Left lung (tissue), 10 donors: Measurements from ENCODE around the gene GZMB. TPM values are rescaled to one million over a fixed set of nuclear protein-coding genes. Genes with fewer than 3 reads are reported as not detected.
"Not testable (repeated sequence)": the region's sequence is repeated elsewhere in the genome, so short reads cannot be mapped to it uniquely, and the experiment has no call there.

Experiments used
- ATAC-seq: fragments of 200-7000 bp; cut with Tn5 transposase; one replicate; pipeline ENCODE4 v1.9.1; 2020; ENCODE audit warnings: moderate library complexity
- DNase-seq, 4 donors: peaks; one replicate each; pipeline ENCODE4 v3.0.0-alpha.2; 2013 to 2020
- H3K27ac ChIP-seq, 2 donors: fragments of 200-600 bp; sonication (generic) in 1 of 2; one replicate each; pipeline versions ENCODE4 v1.5.0 to v1.8.0; 2020 to 2021
- H3K27me3 ChIP-seq, 2 donors: fragments of 200-600 bp; sonication (generic) in 1 of 2; one replicate each; pipeline versions ENCODE4 v1.5.0 to v1.8.0; 2020 to 2021
- H3K36me3 ChIP-seq, 2 donors: fragments of 200-600 bp; sonication (generic) in 1 of 2; one replicate each; pipeline versions ENCODE4 v1.5.0 to v1.8.0; 2020 to 2021
- H3K4me1 ChIP-seq, 2 donors: fragments of 200-600 bp; one replicate each; pipeline ENCODE4 v1.8.0; 2021
- H3K4me3 ChIP-seq, 2 donors: fragments of 200-600 bp; sonication (generic) in 1 of 2; one replicate each; pipeline versions ENCODE4 v1.5.0 to v1.8.0; 2020 to 2021; ENCODE audit warnings: mild to moderate bottlenecking in 1 of 2
- H3K9me3 ChIP-seq, 2 donors: fragments of 200-600 bp; sonication (generic) in 1 of 2; one replicate each; pipeline versions ENCODE4 v1.5.0 to v1.8.0; 2020 to 2021
- intact Hi-C, 2 donors: fragments of 100-400 bp; cut with DNase I; formaldehyde crosslinking; loops; one replicate each; pipeline versions ENCODE4 v1.11.2 to v1.14.2; 2022
- polyA plus RNA-seq, 6 donors: library from polyadenylated mRNA; unstranded; fragments of 120-200 nt; gene quantifications; one replicate each; pipeline ENCODE4 v1.2.1, GENCODE V29; 2013; ENCODE audit not compliant: insufficient read length in 6 of 6
- total RNA-seq, 2 donors: library from RNA; stranded (reverse); fragmentation: NEBNext Ultra II Directional; extraction: Animal tissue kit (Norgen Biotek cat#: 25700); gene quantifications; one replicate each; pipeline ENCODE4 v1.2.1, GENCODE V29; 2021
- TF ChIP-seq, protein P1 (sequence below), 2 donors: fragments of 200-600 bp; sonication (generic) in 1 of 2; IDR thresholded peaks; one replicate each; pipeline versions ENCODE4 v1.5.0 to v1.8.0; 2021; ENCODE audit warnings: antibody characterized with exemption in 2 of 2
- donor health status: DM: no; HTN: yes; CAD: no.
- donor health status: DM: no; HTN: no; CAD: no.

GZMB gene
- total and polyA plus RNA-seq, 8 donors, result 0.53 to 8.2 (median 1.6) TPM

DNA sequence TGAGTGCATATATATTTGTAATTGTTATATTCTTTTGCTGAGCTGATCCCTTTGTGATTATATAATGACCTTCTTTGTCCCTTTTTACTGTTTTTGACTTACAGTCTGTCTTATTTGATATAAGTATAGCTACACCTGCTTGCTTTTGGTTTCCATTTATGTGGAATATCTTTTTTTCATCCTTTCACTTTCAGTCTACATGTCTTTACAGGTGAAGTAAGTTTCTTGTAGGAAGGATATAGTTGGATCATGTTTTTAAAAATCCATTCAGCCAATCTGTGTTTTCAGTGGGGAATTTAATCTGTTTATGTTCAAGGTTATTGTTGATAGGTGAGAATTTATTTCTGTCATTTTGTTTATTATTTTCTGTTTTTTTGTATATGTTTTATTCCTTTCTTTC lies 36.6 kb downstream of the GZMB start:
- Histone ChIP-seq H3K27me3 (no peaks in the 10 kb centered on the region), H3K4me1 (no peaks in the 10 kb centered on the region), H3K36me3 (no peaks in the 10 kb centered on the region), H3K27ac (no peak overlapping the region), H3K4me3 (no peak overlapping the region), H3K9me3 (peaks cover 0 to 23% of the 10 kb centered on the region in 2 donors)
- no peak for ATAC-seq
- TF ChIP-seq, protein P1, sequence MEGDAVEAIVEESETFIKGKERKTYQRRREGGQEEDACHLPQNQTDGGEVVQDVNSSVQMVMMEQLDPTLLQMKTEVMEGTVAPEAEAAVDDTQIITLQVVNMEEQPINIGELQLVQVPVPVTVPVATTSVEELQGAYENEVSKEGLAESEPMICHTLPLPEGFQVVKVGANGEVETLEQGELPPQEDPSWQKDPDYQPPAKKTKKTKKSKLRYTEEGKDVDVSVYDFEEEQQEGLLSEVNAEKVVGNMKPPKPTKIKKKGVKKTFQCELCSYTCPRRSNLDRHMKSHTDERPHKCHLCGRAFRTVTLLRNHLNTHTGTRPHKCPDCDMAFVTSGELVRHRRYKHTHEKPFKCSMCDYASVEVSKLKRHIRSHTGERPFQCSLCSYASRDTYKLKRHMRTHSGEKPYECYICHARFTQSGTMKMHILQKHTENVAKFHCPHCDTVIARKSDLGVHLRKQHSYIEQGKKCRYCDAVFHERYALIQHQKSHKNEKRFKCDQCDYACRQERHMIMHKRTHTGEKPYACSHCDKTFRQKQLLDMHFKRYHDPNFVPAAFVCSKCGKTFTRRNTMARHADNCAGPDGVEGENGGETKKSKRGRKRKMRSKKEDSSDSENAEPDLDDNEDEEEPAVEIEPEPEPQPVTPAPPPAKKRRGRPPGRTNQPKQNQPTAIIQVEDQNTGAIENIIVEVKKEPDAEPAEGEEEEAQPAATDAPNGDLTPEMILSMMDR (IDR thresholded peaks at IDR 0.05), result no peak
- no peak for DNase-seq
- intact Hi-C loops, result no loop called here

GRCh38 chr14:24595073-24595808 lies 38.7 kb downstream of the GZMB start:
- no peaks in the 10 kb centered on the region for H3K36me3 ChIP-seq
- peaks cover 0 to 23% of the 10 kb centered on the region in 2 donors for H3K9me3 ChIP-seq
- DNase-seq, result no peak
- TF ChIP-seq, protein P1 (IDR thresholded peaks at IDR 0.05), result no peak
- H3K4me1 ChIP-seq, result no peaks in the 10 kb centered on the region
- H3K4me3 ChIP-seq, result no peak overlapping the region
- no peak overlapping the region for H3K27ac ChIP-seq
- no peaks in the 10 kb centered on the region for H3K27me3 ChIP-seq
- no peak for ATAC-seq
- intact Hi-C loops, result no loop called here

- peaks cover 0 to 30% of the 10 kb centered on the region in 2 donors for H3K9me3 ChIP-seq
- ATAC-seq, H3K36me3 ChIP-seq, H3K27ac ChIP-seq, H3K4me1 ChIP-seq, H3K27me3 ChIP-seq, intact Hi-C loops, H3K4me3 ChIP-seq, DNase-seq: not testable (repeated sequence)
Measured at GRCh38 chr14:24591004-24591403, 43.0 kb downstream of the GZMB start.

- H3K9me3 ChIP-seq, result peaks cover 0 to 21% of the 10 kb centered on the region in 2 donors
- H3K4me1 ChIP-seq, ATAC-seq, H3K4me3 ChIP-seq, H3K27me3 ChIP-seq, intact Hi-C loops, DNase-seq, H3K36me3 ChIP-seq, H3K27ac ChIP-seq: not testable (repeated sequence)
Measured at GRCh38 chr14:24584402-24584801, 49.6 kb downstream of the GZMB start.

Other genes starting within 250 kb of the GZMB start
- 10 to 100 TPM; 16.2 to 23.4 TPM for gene NYNRIN, start 235.2 kb downstream of the GZMB start, total RNA-seq
- gene NYNRIN, start 235.2 kb downstream of the GZMB start, polyA plus RNA-seq, result 100 to 1,000 TPM in 3 of 6 donors, 10 to 100 TPM in 3; 86.3 to 120 (median 98.9) TPM
- gene CBLN3, start 204.5 kb downstream of the GZMB start, total RNA-seq, result 1 to 10 TPM; 5.9 to 6.4 TPM
- gene CBLN3, start 204.5 kb downstream of the GZMB start, polyA plus RNA-seq, result 1 to 10 TPM; 2.2 to 4.1 (median 3.5) TPM
- gene KHNYN, start 204.2 kb downstream of the GZMB start, total RNA-seq, result 10 to 100 TPM; 48.0 to 49.3 TPM
- 10 to 100 TPM; 46.8 to 56.6 (median 51.3) TPM for gene KHNYN, start 204.2 kb downstream of the GZMB start, polyA plus RNA-seq
- gene SDR39U1, start 191.4 kb downstream of the GZMB start, total RNA-seq, result 10 to 100 TPM; 32.7 to 40.7 TPM
- gene SDR39U1, start 191.4 kb downstream of the GZMB start, polyA plus RNA-seq, result 10 to 100 TPM; 39.9 to 51.9 (median 47.7) TPM
- not detected for gene CMA1, start 125.9 kb downstream of the GZMB start, total RNA-seq
- under 1 TPM in 5 of 6 donors, not detected in 1; 0.17 to 0.74 (median 0.40) TPM for gene CMA1, start 125.9 kb downstream of the GZMB start, polyA plus RNA-seq
- gene CTSG, start 57.9 kb downstream of the GZMB start, total RNA-seq, result 1 to 10 TPM; 1.9 to 5.1 TPM
- gene CTSG, start 57.9 kb downstream of the GZMB start, polyA plus RNA-seq, result 1 to 10 TPM; 1.1 to 2.9 (median 1.6) TPM
- gene GZMH, start 24.5 kb downstream of the GZMB start, total RNA-seq, result 1 to 10 TPM; 2.2 to 5.5 TPM
- 1 to 10 TPM in 1 of 6 donors, under 1 TPM in 5; 0.30 to 1.5 (median 0.53) TPM for gene GZMH, start 24.5 kb downstream of the GZMB start, polyA plus RNA-seq